Measurements from ENCODE around the gene CCDC110.

DNA sequence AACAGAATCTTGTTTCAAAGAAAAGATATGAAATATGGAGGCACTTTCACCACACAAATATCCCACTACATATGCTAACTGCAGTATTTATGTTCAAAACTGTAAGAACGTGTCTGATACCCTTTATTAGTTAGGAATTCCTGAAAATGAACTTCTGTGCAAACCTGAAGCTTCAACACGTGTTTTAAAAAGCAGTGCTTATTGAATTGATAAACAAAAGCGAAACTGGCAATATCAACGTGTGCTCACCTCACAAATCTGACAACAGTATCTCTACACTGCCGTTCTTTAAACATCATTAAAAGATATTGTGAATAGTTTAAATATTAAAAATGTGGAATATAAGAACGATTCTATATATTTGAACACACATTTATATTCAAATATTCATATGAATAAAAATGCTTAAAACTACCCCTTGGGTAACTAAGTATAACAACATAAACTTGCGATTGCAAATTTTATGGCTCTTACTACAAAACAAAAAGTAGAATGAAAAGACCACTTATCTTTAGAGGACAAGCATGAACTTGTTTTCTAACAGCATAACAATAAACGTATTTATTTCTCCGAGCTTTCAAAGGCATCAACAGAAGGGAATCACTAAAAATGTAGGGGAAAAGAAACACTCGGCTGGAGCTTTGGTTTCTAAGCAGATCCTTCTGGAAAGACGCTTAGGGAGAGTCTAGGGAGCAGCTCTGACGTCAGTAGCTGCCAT is 76.1 kb downstream of the CCDC110 start, which contains the start of gene LRP2BP:
- TF ChIP-seq CTCF (IDR thresholded peaks at IDR 0.05) (no peak), RCOR1 (IDR thresholded peaks at IDR 0.05; ENCODE audit: low read length) (no peak), JUND (IDR thresholded peaks at IDR 0.05) (no peak), GABPA (IDR thresholded peaks at IDR 0.05; ENCODE audit: low read depth) (peak; percentile 57; the same call in 1 of the 2 replicates)
- TF ChIP-seq, protein P1, sequence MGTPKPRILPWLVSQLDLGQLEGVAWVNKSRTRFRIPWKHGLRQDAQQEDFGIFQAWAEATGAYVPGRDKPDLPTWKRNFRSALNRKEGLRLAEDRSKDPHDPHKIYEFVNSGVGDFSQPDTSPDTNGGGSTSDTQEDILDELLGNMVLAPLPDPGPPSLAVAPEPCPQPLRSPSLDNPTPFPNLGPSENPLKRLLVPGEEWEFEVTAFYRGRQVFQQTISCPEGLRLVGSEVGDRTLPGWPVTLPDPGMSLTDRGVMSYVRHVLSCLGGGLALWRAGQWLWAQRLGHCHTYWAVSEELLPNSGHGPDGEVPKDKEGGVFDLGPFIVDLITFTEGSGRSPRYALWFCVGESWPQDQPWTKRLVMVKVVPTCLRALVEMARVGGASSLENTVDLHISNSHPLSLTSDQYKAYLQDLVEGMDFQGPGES (IDR thresholded peaks at IDR 0.05; ENCODE audit: low read depth, low read length), result no peak
- TF ChIP-seq, protein P2, sequence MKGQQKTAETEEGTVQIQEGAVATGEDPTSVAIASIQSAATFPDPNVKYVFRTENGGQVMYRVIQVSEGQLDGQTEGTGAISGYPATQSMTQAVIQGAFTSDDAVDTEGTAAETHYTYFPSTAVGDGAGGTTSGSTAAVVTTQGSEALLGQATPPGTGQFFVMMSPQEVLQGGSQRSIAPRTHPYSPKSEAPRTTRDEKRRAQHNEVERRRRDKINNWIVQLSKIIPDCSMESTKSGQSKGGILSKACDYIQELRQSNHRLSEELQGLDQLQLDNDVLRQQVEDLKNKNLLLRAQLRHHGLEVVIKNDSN (IDR thresholded peaks at IDR 0.05; ENCODE audit: borderline replicate concordance, low read depth), result no peak
